ENCODE results near the gene SDK1.

SDK1 gene

GRCh38 chr7:3722396-3722922, 421.4 kb downstream of the SDK1 start (continued):
- TF ChIP-seq, protein P1, sequence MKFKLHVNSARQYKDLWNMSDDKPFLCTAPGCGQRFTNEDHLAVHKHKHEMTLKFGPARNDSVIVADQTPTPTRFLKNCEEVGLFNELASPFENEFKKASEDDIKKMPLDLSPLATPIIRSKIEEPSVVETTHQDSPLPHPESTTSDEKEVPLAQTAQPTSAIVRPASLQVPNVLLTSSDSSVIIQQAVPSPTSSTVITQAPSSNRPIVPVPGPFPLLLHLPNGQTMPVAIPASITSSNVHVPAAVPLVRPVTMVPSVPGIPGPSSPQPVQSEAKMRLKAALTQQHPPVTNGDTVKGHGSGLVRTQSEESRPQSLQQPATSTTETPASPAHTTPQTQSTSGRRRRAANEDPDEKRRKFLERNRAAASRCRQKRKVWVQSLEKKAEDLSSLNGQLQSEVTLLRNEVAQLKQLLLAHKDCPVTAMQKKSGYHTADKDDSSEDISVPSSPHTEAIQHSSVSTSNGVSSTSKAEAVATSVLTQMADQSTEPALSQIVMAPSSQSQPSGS (tag by site-specific recombination; IDR thresholded peaks at IDR 0.05; ENCODE audit: low read depth): no peak
- TF ChIP-seq, protein P2, sequence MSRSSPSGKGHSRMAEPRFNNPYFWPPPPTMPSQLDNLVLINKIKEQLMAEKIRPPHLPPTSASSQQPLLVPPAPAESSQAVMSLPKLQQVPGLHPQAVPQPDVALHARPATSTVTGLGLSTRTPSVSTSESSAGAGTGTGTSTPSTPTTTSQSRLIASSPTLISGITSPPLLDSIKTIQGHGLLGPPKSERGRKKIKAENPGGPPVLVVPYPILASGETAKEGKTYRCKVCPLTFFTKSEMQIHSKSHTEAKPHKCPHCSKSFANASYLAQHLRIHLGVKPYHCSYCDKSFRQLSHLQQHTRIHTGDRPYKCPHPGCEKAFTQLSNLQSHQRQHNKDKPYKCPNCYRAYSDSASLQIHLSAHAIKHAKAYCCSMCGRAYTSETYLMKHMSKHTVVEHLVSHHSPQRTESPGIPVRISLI (tag by site-specific recombination; IDR thresholded peaks at IDR 0.05): no peak
- TF ChIP-seq ZNF112 (tag by site-specific recombination; IDR thresholded peaks at IDR 0.05): no peak
- no peak for TF ChIP-seq SCRT2 (tag by site-specific recombination; IDR thresholded peaks at IDR 0.05)
- no peak for TF ChIP-seq ZSCAN16 (tag by site-specific recombination; IDR thresholded peaks at IDR 0.05)
- no peak for TF ChIP-seq ZSCAN23 (tag by site-specific recombination; IDR thresholded peaks at IDR 0.05)
- no peak for TF ChIP-seq ZNF514 (tag by site-specific recombination; IDR thresholded peaks at IDR 0.05)
- peak; percentile 47 for TF ChIP-seq ZBTB17 (tag by site-specific recombination; IDR thresholded peaks at IDR 0.05)
- TF ChIP-seq, protein P3, sequence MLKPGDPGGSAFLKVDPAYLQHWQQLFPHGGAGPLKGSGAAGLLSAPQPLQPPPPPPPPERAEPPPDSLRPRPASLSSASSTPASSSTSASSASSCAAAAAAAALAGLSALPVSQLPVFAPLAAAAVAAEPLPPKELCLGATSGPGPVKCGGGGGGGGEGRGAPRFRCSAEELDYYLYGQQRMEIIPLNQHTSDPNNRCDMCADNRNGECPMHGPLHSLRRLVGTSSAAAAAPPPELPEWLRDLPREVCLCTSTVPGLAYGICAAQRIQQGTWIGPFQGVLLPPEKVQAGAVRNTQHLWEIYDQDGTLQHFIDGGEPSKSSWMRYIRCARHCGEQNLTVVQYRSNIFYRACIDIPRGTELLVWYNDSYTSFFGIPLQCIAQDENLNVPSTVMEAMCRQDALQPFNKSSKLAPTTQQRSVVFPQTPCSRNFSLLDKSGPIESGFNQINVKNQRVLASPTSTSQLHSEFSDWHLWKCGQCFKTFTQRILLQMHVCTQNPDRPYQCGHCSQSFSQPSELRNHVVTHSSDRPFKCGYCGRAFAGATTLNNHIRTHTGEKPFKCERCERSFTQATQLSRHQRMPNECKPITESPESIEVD (tag by site-specific recombination; IDR thresholded peaks at IDR 0.05): no peak
- no peak for TF ChIP-seq ZNF350 (tag by site-specific recombination; IDR thresholded peaks at IDR 0.05)
- no peak for TF ChIP-seq WT1 (tag by site-specific recombination; IDR thresholded peaks at IDR 0.05)
- no peak for TF ChIP-seq ZBTB20 (tag by site-specific recombination; IDR thresholded peaks at IDR 0.05)
- peak; percentile 87 for TF ChIP-seq PRDM10 (tag by site-specific recombination; IDR thresholded peaks at IDR 0.05)
- TF ChIP-seq ZNF404 (tag by site-specific recombination; IDR thresholded peaks at IDR 0.05): no peak
- TF ChIP-seq TRIM28 (IDR thresholded peaks at IDR 0.05; ENCODE audit: borderline replicate concordance, low read length): no peak
- TF ChIP-seq ZNF311 (tag by site-specific recombination; IDR thresholded peaks at IDR 0.05; ENCODE audit: borderline replicate concordance): no peak
- no peak for TF ChIP-seq ZNF26 (tag by site-specific recombination; IDR thresholded peaks at IDR 0.05)
- TF ChIP-seq IKZF3 (tag by site-specific recombination; IDR thresholded peaks at IDR 0.05): no peak
- no peak for TF ChIP-seq ZXDB (tag by site-specific recombination; IDR thresholded peaks at IDR 0.05)
- no peak for TF ChIP-seq ZNF175 (tag by site-specific recombination; IDR thresholded peaks at IDR 0.05)
- TF ChIP-seq HOXC10 (CRISPR knock-in tag; IDR thresholded peaks at IDR 0.05): no peak
- no peak for TF ChIP-seq ZNF473 (tag by site-specific recombination; IDR thresholded peaks at IDR 0.05)
- TF ChIP-seq ZNF600 (tag by site-specific recombination; IDR thresholded peaks at IDR 0.05): peak; percentile 45; the same call in 1 of the 2 replicates
- TF ChIP-seq ZNF366 (tag by site-specific recombination; conservative IDR thresholded peaks at IDR 0.05): no peak
- TF ChIP-seq ZBTB1 (tag by site-specific recombination; IDR thresholded peaks at IDR 0.05): no peak
- TF ChIP-seq HOXA7 (CRISPR knock-in tag; IDR thresholded peaks at IDR 0.05; ENCODE audit: borderline replicate concordance): no peak
- no peak for TF ChIP-seq ZNF16 (tag by site-specific recombination; IDR thresholded peaks at IDR 0.05; ENCODE audit: low read depth)
- no peak for TF ChIP-seq ZNF214 (tag by site-specific recombination; IDR thresholded peaks at IDR 0.05; ENCODE audit: borderline replicate concordance)
- no peak for TF ChIP-seq ZNF561 (tag by site-specific recombination; IDR thresholded peaks at IDR 0.05; ENCODE audit: borderline replicate concordance)
- TF ChIP-seq ZIC2 (tag by site-specific recombination; IDR thresholded peaks at IDR 0.05): peak; percentile 99

Measured in HEK293 (cell line).